ENCODE data around the gene SUMF1.

- no peak for TF ChIP-seq CTCF (optimal IDR thresholded peaks at IDR 0.05 in 1 of 3, IDR thresholded peaks at IDR 0.05 in 1 of 3, conservative IDR thresholded peaks at IDR 0.05 in 1 of 3; ENCODE audit: extremely low read depth in 1 of 3, insufficient read depth in 2 of 3, low read length in 3 of 3)
- no peak for TF ChIP-seq EZH2 (IDR thresholded peaks at IDR 0.05; ENCODE audit: low read length)
Measured at GRCh38 chr3:4311496-4311895, 155.6 kb downstream of the SUMF1 start.

Measured in keratinocyte (primary cell).